Measurements from ENCODE around the gene KIF6. TPM values are rescaled to one million over a fixed set of nuclear protein-coding genes. Genes with fewer than 3 reads are reported as not detected.

KIF6 gene
- polyA plus RNA-seq, 4 donors = 0.72 to 5.5 (median 4.1) TPM

GRCh38 chr6:39669207-39669972 lies 55.8 kb downstream of the KIF6 start:
- no peak for DNase-seq (ENCODE audit: low read depth in 4 of 4, low spot score in 3 of 4)

- DNase-seq (ENCODE audit: low read depth in 4 of 4, low spot score in 3 of 4) = no peak
These were observed 58.3 kb downstream of the KIF6 start for GRCh38 chr6:39666706-39667489.

GRCh38 chr6:39665861-39666260 lies 59.3 kb downstream of the KIF6 start:
- DNase-seq (ENCODE audit: low read depth in 4 of 4, low spot score in 3 of 4) = no peak

GRCh38 chr6:39664173-39664572 lies 61.0 kb downstream of the KIF6 start:
- DNase-seq (ENCODE audit: low read depth in 4 of 4, low spot score in 3 of 4) = no peak

GRCh38 chr6:39657355-39658135 lies 67.7 kb downstream of the KIF6 start:
- DNase-seq (ENCODE audit: low read depth in 4 of 4, low spot score in 3 of 4) = no peak

- no peak for DNase-seq (ENCODE audit: low read depth in 4 of 4, low spot score in 3 of 4)
These were observed 71.1 kb downstream of the KIF6 start for GRCh38 chr6:39654121-39654520.

- no peak for DNase-seq (ENCODE audit: low read depth in 4 of 4, low spot score in 3 of 4)
These were observed 71.6 kb downstream of the KIF6 start for GRCh38 chr6:39653612-39654011.

GRCh38 chr6:39649996-39650395 lies 75.2 kb downstream of the KIF6 start:
- DNase-seq (ENCODE audit: low read depth in 4 of 4, low spot score in 3 of 4) = no peak

- no peak for DNase-seq (ENCODE audit: low read depth in 4 of 4, low spot score in 3 of 4)
These were observed 78.3 kb downstream of the KIF6 start for GRCh38 chr6:39646751-39647420.

GRCh38 chr6:39642270-39642669 lies 82.9 kb downstream of the KIF6 start:
- no peak for DNase-seq (ENCODE audit: low read depth in 4 of 4, low spot score in 3 of 4)

- no peak for DNase-seq (ENCODE audit: low read depth in 4 of 4, low spot score in 3 of 4)
These were observed 86.9 kb downstream of the KIF6 start for GRCh38 chr6:39638126-39638822.

- DNase-seq (ENCODE audit: low read depth in 4 of 4, low spot score in 3 of 4) = no peak
These were observed 90.4 kb downstream of the KIF6 start for GRCh38 chr6:39634646-39635341.

- DNase-seq (ENCODE audit: low read depth in 4 of 4, low spot score in 3 of 4) = no peak
These were observed 100.0 kb downstream of the KIF6 start for GRCh38 chr6:39625209-39625608.

- no peak for DNase-seq (ENCODE audit: low read depth in 4 of 4, low spot score in 3 of 4)
These were observed 101.5 kb downstream of the KIF6 start for GRCh38 chr6:39623750-39624149.

- DNase-seq (ENCODE audit: low read depth in 4 of 4, low spot score in 3 of 4) = no peak
These were observed 107.7 kb downstream of the KIF6 start for GRCh38 chr6:39617520-39617919.

GRCh38 chr6:39617026-39617425 lies 108.2 kb downstream of the KIF6 start:
- no peak for DNase-seq (ENCODE audit: low read depth in 4 of 4, low spot score in 3 of 4)

- no peak for DNase-seq (ENCODE audit: low read depth in 4 of 4, low spot score in 3 of 4)
These were observed 109.6 kb downstream of the KIF6 start for GRCh38 chr6:39615622-39616021.

GRCh38 chr6:39614393-39614950 lies 110.7 kb downstream of the KIF6 start:
- DNase-seq (ENCODE audit: low read depth in 4 of 4, low spot score in 3 of 4) = no peak

GRCh38 chr6:39610221-39610620 lies 115.0 kb downstream of the KIF6 start:
- peak; percentile 29 to 61 (median 37) for DNase-seq (ENCODE audit: low read depth in 4 of 4, low spot score in 3 of 4)

Measured in left renal pelvis (tissue), 4 donors.